Activated CD4-positive, alpha-beta T cell treated with anti-CD3 and anti-CD28 coated beads, Interleukin-2, amount 10 ng/mL, durations not matched to agents 24 days and 14 days (primary cell): ENCODE data around the gene IMPG2. TPM values are rescaled to one million over a fixed set of nuclear protein-coding genes. Genes with fewer than 3 reads are reported as not detected.
"Not testable (repeated sequence)": the region's sequence is repeated elsewhere in the genome, so short reads cannot be mapped to it uniquely, and the experiment has no call there.

ENCODE experiments used
- DNase-seq: peaks from one replicate; pipeline ENCODE4 v3.0.0; 2022
- H3K27ac Mint-ChIP-seq: one replicate; pipeline ENCODE4 v1.8.0; 2022; ENCODE audit warnings: mild to moderate bottlenecking, mixed read lengths
- H3K27me3 Mint-ChIP-seq: one replicate; pipeline ENCODE4 v1.8.0; 2022; ENCODE audit warnings: mixed read lengths
- H3K36me3 Mint-ChIP-seq: one replicate; pipeline ENCODE4 v1.8.0; 2022; ENCODE audit warnings: low read depth, mild to moderate bottlenecking, mixed read lengths
- H3K4me1 Mint-ChIP-seq: one replicate; pipeline ENCODE4 v1.8.0; 2021; ENCODE audit warnings: mixed read lengths
- H3K4me3 Mint-ChIP-seq: one replicate; pipeline ENCODE4 v1.8.0; 2022; ENCODE audit warnings: mild to moderate bottlenecking, moderate library complexity, mixed read lengths
- H3K9me3 Mint-ChIP-seq: one replicate; pipeline ENCODE4 v1.8.0; 2021; ENCODE audit warnings: mixed read lengths
- intact Hi-C: fragments of 100-400 bp; cut with micrococcal nuclease; formaldehyde crosslinking; loops from one replicate; pipeline ENCODE4 v1.15.1; 2023
- total RNA-seq: library from RNA; stranded (reverse); gene quantifications from 2 replicates; pipeline ENCODE4 v1.2.3, GENCODE V29; 2022

Gene IMPG2
- total RNA-seq: 0.02 and 0.05 TPM in 2 replicates

GRCh38 chr3:101320475-101320874, at the start of gene IMPG2:
Gene IMPG2, minus strand, starts transcription at chr3:101320575. Its CDS starts 203 bp downstream, at chr3:101320372.
- Mint-ChIP-seq H3K36me3 (peaks cover 1% of the 10 kb centered on the region), H3K4me1 (no peaks in the 10 kb centered on the region), H3K27ac (no peak within 1 kb of the TSS), H3K27me3 (no peaks in the 10 kb centered on the region), H3K9me3 (no peaks in the 10 kb centered on the region), H3K4me3 (no peak within 1 kb of the TSS)
- intact Hi-C loops: no loop called here
- DNase-seq: no peak

- Mint-ChIP-seq H3K9me3 (peaks cover 11% of the 10 kb centered on the region), H3K4me1 (no peaks in the 10 kb centered on the region), H3K4me3 (no peak overlapping the region), H3K27me3 (no peaks in the 10 kb centered on the region), H3K36me3 (peaks cover 40% of the 10 kb centered on the region), H3K27ac (no peak overlapping the region)
- intact Hi-C loops: no loop called here
- DNase-seq: no peak
Observed at GRCh38 chr3:101362406-101362805, 42.0 kb upstream of the IMPG2 start.

DNA sequence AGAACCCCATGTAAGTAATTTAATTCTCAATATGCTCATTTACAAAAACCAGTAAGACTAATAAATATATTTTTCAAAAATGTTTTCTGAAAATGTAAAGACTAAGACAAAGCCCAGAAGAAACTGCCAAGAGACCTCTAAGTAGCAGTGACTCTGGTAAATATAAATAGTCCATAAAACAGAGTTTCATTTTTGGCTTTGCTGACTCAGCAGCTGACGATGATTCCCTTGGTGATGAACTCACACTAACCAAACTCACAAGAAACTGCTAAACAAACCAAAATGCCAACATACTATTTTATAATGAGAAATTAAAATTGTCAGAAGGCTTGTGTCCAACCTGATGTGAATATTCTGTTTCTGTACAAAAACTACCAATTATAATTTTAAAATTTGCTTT, 31.5 kb upstream of the IMPG2 start:
- no peak for DNase-seq
- peaks cover 20% of the 10 kb centered on the region for H3K36me3 Mint-ChIP-seq
- no peak overlapping the region for H3K27ac Mint-ChIP-seq
- intact Hi-C loops: no loop called here
- no peaks in the 10 kb centered on the region for H3K4me1 Mint-ChIP-seq
- H3K4me3 Mint-ChIP-seq: no peak overlapping the region
- no peaks in the 10 kb centered on the region for H3K27me3 Mint-ChIP-seq
- H3K9me3 Mint-ChIP-seq: no peaks in the 10 kb centered on the region

GRCh38 chr3:101340591-101340990, 20.2 kb upstream of the IMPG2 start:
- Mint-ChIP-seq H3K27ac (no peak overlapping the region), H3K4me3 (no peak overlapping the region), H3K27me3 (no peaks in the 10 kb centered on the region), H3K36me3 (peaks cover 29% of the 10 kb centered on the region), H3K9me3 (peaks cover 2% of the 10 kb centered on the region), H3K4me1 (peaks cover 1% of the 10 kb centered on the region)
- intact Hi-C loops: no loop called here
- no peak for DNase-seq

DNA sequence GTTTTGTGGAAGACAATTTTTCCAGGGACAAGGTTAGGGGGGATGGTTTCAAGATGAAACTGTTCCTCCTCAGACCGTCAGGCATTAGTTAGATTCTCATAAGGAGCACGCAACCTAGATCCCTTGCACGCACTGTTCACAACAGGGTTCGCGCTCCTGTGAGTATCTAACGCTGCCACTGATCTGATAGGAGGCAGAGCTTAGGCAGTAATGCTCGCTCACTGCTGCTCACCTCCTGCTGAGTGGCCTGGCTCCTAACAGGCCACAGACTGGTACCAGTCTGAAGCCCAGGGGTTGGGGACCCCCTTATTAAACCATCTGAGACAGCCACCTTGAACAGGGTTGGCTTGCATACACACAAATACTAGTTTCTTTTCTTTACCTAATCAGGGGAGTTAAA, 13.5 kb upstream of the IMPG2 start:
- Mint-ChIP-seq H3K27ac (no peak overlapping the region), H3K27me3 (no peaks in the 10 kb centered on the region), H3K4me3 (no peak overlapping the region)

GRCh38 chr3:101329016-101329673, 8.8 kb upstream of the IMPG2 start:
- no peaks in the 10 kb centered on the region for H3K4me1 Mint-ChIP-seq
- intact Hi-C loops: no loop called here
- H3K4me3 Mint-ChIP-seq: no peak overlapping the region
- no peaks in the 10 kb centered on the region for H3K27me3 Mint-ChIP-seq
- no peak overlapping the region for H3K27ac Mint-ChIP-seq
- peaks cover 25% of the 10 kb centered on the region for H3K36me3 Mint-ChIP-seq
- no peak for DNase-seq
- H3K9me3 Mint-ChIP-seq: no peaks in the 10 kb centered on the region

More for the DNA sequence above, 13.5 kb upstream of the IMPG2 start:
- Mint-ChIP-seq H3K4me1 (peaks cover 1% of the 10 kb centered on the region), H3K36me3 (peaks cover 16% of the 10 kb centered on the region), H3K9me3 (no peaks in the 10 kb centered on the region)
- intact Hi-C loops: no loop called here
- DNase-seq: no peak

GRCh38 chr3:101325393-101326134, 5.2 kb upstream of the IMPG2 start:
- DNase-seq: no peak
- no peaks in the 10 kb centered on the region for H3K4me1 Mint-ChIP-seq
- H3K27ac Mint-ChIP-seq: no peak overlapping the region
- no peaks in the 10 kb centered on the region for H3K9me3 Mint-ChIP-seq
- no peaks in the 10 kb centered on the region for H3K27me3 Mint-ChIP-seq
- intact Hi-C loops: no loop called here
- no peak overlapping the region for H3K4me3 Mint-ChIP-seq
- peaks cover 27% of the 10 kb centered on the region for H3K36me3 Mint-ChIP-seq

GRCh38 chr3:101319531-101319930, 844 bp downstream of the IMPG2 start:
- H3K4me1 Mint-ChIP-seq: no peaks in the 10 kb centered on the region
- H3K4me3 Mint-ChIP-seq: no peak overlapping the region

DNA sequence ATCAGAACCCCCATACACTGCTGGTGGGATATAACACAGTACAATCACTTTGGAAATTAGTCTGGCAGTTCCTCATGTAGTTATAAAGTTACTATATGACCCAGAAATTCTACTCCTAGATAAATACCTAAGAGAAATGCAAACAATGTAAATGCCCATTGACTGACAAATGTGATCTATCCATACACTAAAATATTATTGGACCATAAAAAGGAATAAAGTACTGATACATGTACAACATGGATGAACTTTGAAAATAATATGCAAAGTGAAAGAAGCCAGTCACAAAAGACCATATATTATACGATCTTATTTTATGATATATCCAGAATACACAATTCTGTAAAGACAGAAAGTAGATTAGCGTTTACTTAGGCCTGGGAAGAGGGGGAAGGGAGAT, 7.8 kb downstream of the IMPG2 start:
- Mint-ChIP-seq H3K27ac (no peak overlapping the region), H3K36me3 (peaks cover 5% of the 10 kb centered on the region)

More at GRCh38 chr3:101319531-101319930, 844 bp downstream of the IMPG2 start:
- H3K9me3 Mint-ChIP-seq: no peaks in the 10 kb centered on the region
- H3K27ac Mint-ChIP-seq: no peak overlapping the region
- H3K27me3 Mint-ChIP-seq: no peaks in the 10 kb centered on the region
- DNase-seq: no peak
- intact Hi-C loops: no loop called here
- peaks cover 1% of the 10 kb centered on the region for H3K36me3 Mint-ChIP-seq

DNA sequence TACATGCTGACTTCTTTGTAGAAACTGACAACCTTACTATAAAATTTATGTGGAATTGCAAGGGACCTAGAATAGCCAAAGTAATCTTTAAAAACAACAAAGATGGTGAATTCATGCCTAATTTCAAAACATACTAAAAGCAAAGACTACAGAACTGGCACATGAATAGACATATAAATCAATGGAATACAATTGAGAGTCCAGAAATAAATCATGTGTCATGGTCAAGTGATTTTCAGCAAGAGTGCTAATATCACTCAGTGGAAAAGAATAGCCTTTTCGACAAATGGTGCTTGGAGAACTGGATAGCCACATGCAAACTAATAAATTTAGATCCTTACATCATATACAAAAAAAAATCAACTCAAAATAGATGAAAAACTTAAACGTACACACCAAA, 8.7 kb downstream of the IMPG2 start:
- Mint-ChIP-seq H3K4me1 (no peaks in the 10 kb centered on the region), H3K27me3 (no peaks in the 10 kb centered on the region), H3K27ac (no peak overlapping the region), H3K9me3 (peaks cover 17% of the 10 kb centered on the region), H3K4me3 (no peak overlapping the region), H3K36me3 (peaks cover 5% of the 10 kb centered on the region)
- DNase-seq: no peak
- intact Hi-C loops: no loop called here

More for the DNA sequence above, 7.8 kb downstream of the IMPG2 start:
- intact Hi-C loops: no loop called here
- no peak for DNase-seq
- Mint-ChIP-seq H3K27me3 (no peaks in the 10 kb centered on the region), H3K4me3 (no peak overlapping the region), H3K9me3 (peaks cover 16% of the 10 kb centered on the region), H3K4me1 (no peaks in the 10 kb centered on the region)

GRCh38 chr3:101310978-101311375, 9.4 kb downstream of the IMPG2 start:
- no peak overlapping the region for H3K4me3 Mint-ChIP-seq
- H3K27me3 Mint-ChIP-seq: no peaks in the 10 kb centered on the region
- peaks cover 17% of the 10 kb centered on the region for H3K9me3 Mint-ChIP-seq
- peaks cover 5% of the 10 kb centered on the region for H3K36me3 Mint-ChIP-seq
- intact Hi-C loops: no loop called here
- no peak for DNase-seq
- no peak overlapping the region for H3K27ac Mint-ChIP-seq
- H3K4me1 Mint-ChIP-seq: no peaks in the 10 kb centered on the region

- H3K27me3 Mint-ChIP-seq, DNase-seq, H3K27ac Mint-ChIP-seq, intact Hi-C loops, H3K4me3 Mint-ChIP-seq, H3K4me1 Mint-ChIP-seq, H3K36me3 Mint-ChIP-seq: not testable (repeated sequence)
- peaks cover 20% of the 10 kb centered on the region for H3K9me3 Mint-ChIP-seq
Observed at GRCh38 chr3:101308147-101308772, 12.1 kb downstream of the IMPG2 start.

- Mint-ChIP-seq H3K36me3 (peaks cover 3% of the 10 kb centered on the region), H3K4me1 (no peaks in the 10 kb centered on the region), H3K9me3 (peaks cover 17% of the 10 kb centered on the region), H3K27ac (no peak overlapping the region), H3K4me3 (no peak overlapping the region), H3K27me3 (no peaks in the 10 kb centered on the region)
- no peak for DNase-seq
- intact Hi-C loops: no loop called here
Observed at GRCh38 chr3:101303836-101304235, 16.5 kb downstream of the IMPG2 start.

DNA sequence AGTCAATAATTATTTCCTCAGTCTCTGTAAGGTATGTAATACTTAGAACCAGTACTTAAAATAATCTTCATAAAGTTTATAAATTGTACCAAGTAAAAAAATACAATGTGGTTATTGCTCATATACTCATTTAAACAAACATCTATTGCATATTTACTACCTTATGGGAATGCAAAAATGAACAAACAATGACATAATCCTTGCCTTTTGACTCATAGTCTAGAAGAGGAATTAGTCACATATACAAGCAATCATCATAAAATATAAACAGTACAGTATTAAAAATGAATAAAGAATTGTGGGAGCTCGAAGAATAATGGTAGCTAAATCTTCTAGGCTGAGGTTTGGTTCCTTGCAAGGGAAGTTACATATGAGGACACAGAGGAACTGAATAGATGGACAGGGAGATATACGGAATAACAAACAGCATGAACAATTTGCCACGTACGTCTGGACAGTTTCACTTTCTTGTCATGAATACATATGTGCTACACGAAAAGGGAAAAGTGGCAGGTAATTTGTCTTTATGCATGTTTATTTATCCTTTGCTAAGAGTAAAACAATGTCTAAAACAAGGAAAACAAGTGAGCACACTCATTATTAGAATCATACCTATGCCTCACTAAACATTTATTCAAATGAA, 17.2 kb downstream of the IMPG2 start:
- Mint-ChIP-seq H3K27ac (no peak overlapping the region), H3K36me3 (no peaks in the 10 kb centered on the region), H3K4me3 (no peak overlapping the region), H3K27me3 (no peaks in the 10 kb centered on the region), H3K4me1 (no peaks in the 10 kb centered on the region), H3K9me3 (peaks cover 16% of the 10 kb centered on the region)
- DNase-seq: no peak
- intact Hi-C loops: no loop called here
